ENCODE results near the gene CREBBP. TPM values are rescaled to one million over a fixed set of nuclear protein-coding genes. Genes with fewer than 3 reads are reported as not detected.

The CREBBP gene
- total and polyA plus RNA-seq, 9 of the 15 experiments (the other 6 are each of a cell fraction or from before 2014, with no cell fraction given): 0.70 to 24.8 (median 5.6) TPM

DNA sequence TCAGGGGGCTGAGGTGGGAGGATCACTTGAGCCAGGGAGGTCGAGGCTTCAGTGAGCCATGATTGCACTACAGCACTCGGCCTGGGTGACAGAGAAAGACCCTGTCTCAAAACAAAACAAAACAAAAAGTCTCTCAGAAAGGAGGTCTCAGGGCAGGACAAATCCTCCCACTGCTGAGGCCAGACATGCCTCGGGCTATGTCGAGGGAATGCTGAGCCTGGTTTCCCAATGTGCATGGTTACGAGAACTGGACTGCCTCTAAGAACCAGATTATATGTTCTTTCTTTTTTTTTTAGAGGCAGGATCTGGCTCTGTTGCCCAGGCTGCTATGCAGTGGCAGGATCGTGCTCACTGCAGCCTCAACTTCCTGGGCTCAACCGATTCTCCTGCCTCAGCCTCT lies 190.8 kb downstream of the CREBBP start:
- Histone ChIP-seq H3K36me3 (ENCODE audit: control insufficient read depth, insufficient read depth, low read length) (peaks cover 82% of the 10 kb centered on the region), H3K9ac (ENCODE audit: insufficient read depth in 1 of 2, low read depth in 2 of 2, low read length in 2 of 2) (no peak overlapping the region), H2AFZ (ENCODE audit: low read depth, low read length) (no peak overlapping the region), H3K79me2 (ENCODE audit: control insufficient read depth, insufficient read depth, low read length) (peaks cover 40% of the 10 kb centered on the region), H3K9me3 (replicated peaks; ENCODE audit: control insufficient read depth, insufficient read depth, low read depth, low read length) (no peaks in the 10 kb centered on the region), H3K27me3 (ENCODE audit: control insufficient read depth in 2 of 2, insufficient read depth in 2 of 2, low read length in 2 of 2) (no peaks in the 10 kb centered on the region), H3K4me3 (no peak overlapping the region), H3K9me1 (ENCODE audit: control insufficient read depth, insufficient read depth, low read length) (no peaks in the 10 kb centered on the region), H4K20me1 (replicated peaks; ENCODE audit: control insufficient read depth, insufficient read depth, low read length) (0 out of 2 replicates have a peak, but pooled peaks cover 7% of the 10 kb centered on the region), H3K4me1 (replicated peaks in 1 of 2; ENCODE audit: control insufficient read depth in 2 of 2, insufficient read depth in 2 of 2, low read length in 2 of 2) (peaks cover 7 to 14% of the 10 kb centered on the region in 2 experiments; a peak in 4 of 5 replicates), H3K4me2 (ENCODE audit: insufficient read depth, low read length) (no peak overlapping the region), H3K27ac (ENCODE audit: extremely low read depth, low read depth, low read length) (no peak overlapping the region)
- no peak for DNase-seq (ENCODE audit: extremely low read depth in 1 of 4, low spot score in 3 of 4)
- WGBS (ENCODE audit: insufficient coverage, low coverage, missing lambda C conversion rate): 93% methylated on average over 7 of the region's 7 CpGs
- intact Hi-C loops (cut with micrococcal nuclease) (loop anchor here (1.0 kb wide), 1 partner anchor 191 kb away; the partner anchor contains the start of gene CREBBP), in situ Hi-C loops (cut with MboI) (no loop called here)
- POLR2A ChIA-PET: no interaction called here
- CTCF ChIA-PET (ENCODE audit: low intra/inter-chr PET ratio): interaction anchor here (0.6 to 0.7 kb wide), 2 partner anchors 69 to 713 kb away, joined by 3 read pairs; no protein-coding TSS in a partner anchor
- no peak for ATAC-seq
- no peak for TF ChIP-seq GATAD2B (IDR thresholded peaks at IDR 0.05; ENCODE audit: borderline replicate concordance)
- no peak for TF ChIP-seq PTTG1 (tag; IDR thresholded peaks at IDR 0.05; ENCODE audit: low read depth)
- TF ChIP-seq MECOM (CRISPR knock-in tag; IDR thresholded peaks at IDR 0.05): no peak
- TF ChIP-seq TEAD4 (IDR thresholded peaks at IDR 0.05; ENCODE audit: low read length): no peak
- no peak for TF ChIP-seq TEAD4 (CRISPR knock-in tag; IDR thresholded peaks at IDR 0.05; ENCODE audit: borderline replicate concordance)
- TF ChIP-seq ASH1L (IDR thresholded peaks at IDR 0.05; ENCODE audit: borderline replicate concordance, low read depth, partially characterized antibody): no peak
- no peak for TF ChIP-seq ZNF766 (CRISPR knock-in tag; conservative IDR thresholded peaks at IDR 0.05)
- TF ChIP-seq, protein P1, sequence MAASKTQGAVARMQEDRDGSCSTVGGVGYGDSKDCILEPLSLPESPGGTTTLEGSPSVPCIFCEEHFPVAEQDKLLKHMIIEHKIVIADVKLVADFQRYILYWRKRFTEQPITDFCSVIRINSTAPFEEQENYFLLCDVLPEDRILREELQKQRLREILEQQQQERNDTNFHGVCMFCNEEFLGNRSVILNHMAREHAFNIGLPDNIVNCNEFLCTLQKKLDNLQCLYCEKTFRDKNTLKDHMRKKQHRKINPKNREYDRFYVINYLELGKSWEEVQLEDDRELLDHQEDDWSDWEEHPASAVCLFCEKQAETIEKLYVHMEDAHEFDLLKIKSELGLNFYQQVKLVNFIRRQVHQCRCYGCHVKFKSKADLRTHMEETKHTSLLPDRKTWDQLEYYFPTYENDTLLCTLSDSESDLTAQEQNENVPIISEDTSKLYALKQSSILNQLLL (CRISPR knock-in tag; IDR thresholded peaks at IDR 0.05; ENCODE audit: borderline replicate concordance): no peak
- TF ChIP-seq ELF2 (CRISPR knock-in tag; IDR thresholded peaks at IDR 0.05): no peak
- TF ChIP-seq, protein P2, sequence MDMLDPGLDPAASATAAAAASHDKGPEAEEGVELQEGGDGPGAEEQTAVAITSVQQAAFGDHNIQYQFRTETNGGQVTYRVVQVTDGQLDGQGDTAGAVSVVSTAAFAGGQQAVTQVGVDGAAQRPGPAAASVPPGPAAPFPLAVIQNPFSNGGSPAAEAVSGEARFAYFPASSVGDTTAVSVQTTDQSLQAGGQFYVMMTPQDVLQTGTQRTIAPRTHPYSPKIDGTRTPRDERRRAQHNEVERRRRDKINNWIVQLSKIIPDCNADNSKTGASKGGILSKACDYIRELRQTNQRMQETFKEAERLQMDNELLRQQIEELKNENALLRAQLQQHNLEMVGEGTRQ (CRISPR knock-in tag; IDR thresholded peaks at IDR 0.05): no peak
- no TSS peak for BruUV-seq (replicated peaks)
- no peak for FAIRE-seq

All from K562 (cell line).